ENCODE data around the gene LDB1.

Gene LDB1

DNA sequence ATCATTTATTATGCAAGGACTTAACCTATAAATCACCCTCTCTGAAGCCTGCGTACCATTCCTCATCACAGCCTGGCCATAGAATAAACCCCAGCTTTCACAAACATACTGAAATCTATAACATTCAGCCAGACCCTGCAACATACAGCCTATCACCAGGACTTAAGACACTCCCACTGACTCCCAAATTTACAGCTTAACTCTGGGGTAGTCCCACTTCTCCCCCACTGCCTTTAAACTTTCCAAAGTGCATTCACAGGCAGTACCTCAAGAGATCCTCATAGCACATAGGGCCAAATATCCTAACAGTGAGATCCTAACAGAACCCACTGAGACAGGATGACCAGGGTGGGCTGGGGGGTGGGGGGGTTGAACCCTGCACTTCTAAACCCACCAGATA, 3.5 kb downstream of the LDB1 start:
- H3K9ac ChIP-seq (ENCODE audit: insufficient read length, low read depth) = peak overlapping the region; percentile 51
- H3K4me3 ChIP-seq (ENCODE audit: insufficient read length, low read depth) = peak overlapping the region; percentile 9
- H3K4me1 ChIP-seq (ENCODE audit: insufficient read depth, insufficient read length) = peaks cover 6% of the 10 kb centered on the region
- H3K36me3 ChIP-seq (ENCODE audit: insufficient read depth, insufficient read length, low read length) = peaks cover 15% of the 10 kb centered on the region
- no peak for DNase-seq (ENCODE audit: low read depth, low spot score)
- no peaks in the 10 kb centered on the region for H3K9me3 ChIP-seq (ENCODE audit: insufficient read depth, low read length)
- no peak for TF ChIP-seq SUZ12 (IDR thresholded peaks at IDR 0.05; ENCODE audit: extremely low read depth, insufficient read depth, insufficient read length)
- TF ChIP-seq ZNF274 (IDR thresholded peaks at IDR 0.05; ENCODE audit: low read depth, low read length) = no peak
- TF ChIP-seq YY1 (IDR thresholded peaks at IDR 0.05; ENCODE audit: insufficient read depth, insufficient read length) = no peak
- H3K27me3 ChIP-seq (ENCODE audit: insufficient read depth, insufficient read length) = no peaks in the 10 kb centered on the region

DNA sequence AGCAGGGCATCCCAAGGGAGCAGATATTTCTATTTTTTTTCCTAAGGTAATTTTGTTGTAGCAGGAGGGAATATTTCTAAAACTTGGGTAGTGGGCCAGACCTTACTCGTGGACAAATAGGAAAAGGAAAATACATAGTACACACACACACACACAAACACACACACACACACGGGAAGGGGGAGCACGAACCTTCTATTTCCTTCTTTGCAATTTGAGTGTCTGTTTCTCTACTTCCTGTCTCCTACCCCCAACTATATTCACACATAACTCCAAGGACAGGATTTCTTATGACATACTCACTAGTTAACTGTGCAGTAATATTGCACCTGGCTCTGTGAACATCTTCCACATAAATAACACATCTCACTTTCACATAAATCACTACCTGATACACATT, 4.4 kb downstream of the LDB1 start:
- DNase-seq (ENCODE audit: low read depth, low spot score) = no peak
- no peak for TF ChIP-seq ZNF274 (IDR thresholded peaks at IDR 0.05; ENCODE audit: low read depth, low read length)
- TF ChIP-seq SUZ12 (IDR thresholded peaks at IDR 0.05; ENCODE audit: extremely low read depth, insufficient read depth, insufficient read length) = no peak
- TF ChIP-seq YY1 (IDR thresholded peaks at IDR 0.05; ENCODE audit: insufficient read depth, insufficient read length) = no peak
- H3K4me3 ChIP-seq (ENCODE audit: insufficient read length, low read depth) = no peak overlapping the region
- H3K9me3 ChIP-seq (ENCODE audit: insufficient read depth, low read length) = no peaks in the 10 kb centered on the region
- H3K36me3 ChIP-seq (ENCODE audit: insufficient read depth, insufficient read length, low read length) = peaks cover 24% of the 10 kb centered on the region
- H3K27me3 ChIP-seq (ENCODE audit: insufficient read depth, insufficient read length) = no peaks in the 10 kb centered on the region
- H3K9ac ChIP-seq (ENCODE audit: insufficient read length, low read depth) = peak overlapping the region; percentile 70
- H3K4me1 ChIP-seq (ENCODE audit: insufficient read depth, insufficient read length) = peaks cover 8% of the 10 kb centered on the region

DNA sequence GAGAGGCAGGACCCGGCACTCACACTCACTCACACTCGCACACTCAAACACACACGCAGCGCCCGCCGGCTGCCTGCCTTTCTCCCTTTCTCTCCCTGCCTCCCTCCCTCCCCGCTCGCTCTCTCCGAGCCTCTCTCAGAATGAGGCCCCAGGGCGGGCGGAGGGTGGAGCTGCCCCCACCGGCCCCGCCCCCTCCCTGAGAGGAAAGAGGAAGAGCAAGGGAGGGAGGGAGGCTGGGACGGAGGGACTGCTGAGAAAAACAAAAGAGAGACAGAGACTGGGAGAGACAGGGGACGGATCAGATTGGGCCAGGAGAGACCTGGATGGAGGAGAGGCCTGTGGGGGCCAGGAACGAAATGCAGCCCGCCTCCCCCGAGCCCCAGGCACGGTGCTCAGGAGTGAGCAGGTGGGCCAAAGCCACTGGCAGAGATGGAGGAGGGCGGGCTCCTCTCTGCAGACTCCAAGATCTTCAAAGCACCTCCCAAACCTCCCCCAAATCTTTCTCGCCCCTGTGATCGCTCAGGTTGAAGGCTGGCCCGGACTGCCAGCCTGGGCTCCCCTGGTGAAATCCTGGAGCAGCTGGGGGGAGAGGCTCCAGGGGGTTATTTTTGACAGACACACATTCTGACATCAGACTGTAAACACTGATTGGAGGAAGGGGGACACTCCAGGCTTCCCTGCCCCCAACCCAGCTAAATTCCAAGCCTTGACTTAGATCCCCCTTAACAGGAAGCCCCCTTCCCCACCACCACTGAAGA, 5.1 kb downstream of the LDB1 start:
- Histone ChIP-seq H3K4me3 (ENCODE audit: insufficient read length, low read depth) (peak overlapping the region; percentile 66), H3K36me3 (ENCODE audit: insufficient read depth, insufficient read length, low read length) (peaks cover 32% of the 10 kb centered on the region), H3K9ac (ENCODE audit: insufficient read length, low read depth) (peak overlapping the region; percentile 70), H3K27me3 (ENCODE audit: insufficient read depth, insufficient read length) (no peaks in the 10 kb centered on the region), H3K9me3 (ENCODE audit: insufficient read depth, low read length) (no peaks in the 10 kb centered on the region), H3K4me1 (ENCODE audit: insufficient read depth, insufficient read length) (peaks cover 8% of the 10 kb centered on the region)
- peak; percentile 80 for DNase-seq (ENCODE audit: low read depth, low spot score)
- TF ChIP-seq SUZ12 (IDR thresholded peaks at IDR 0.05; ENCODE audit: extremely low read depth, insufficient read depth, insufficient read length) = no peak

DNA sequence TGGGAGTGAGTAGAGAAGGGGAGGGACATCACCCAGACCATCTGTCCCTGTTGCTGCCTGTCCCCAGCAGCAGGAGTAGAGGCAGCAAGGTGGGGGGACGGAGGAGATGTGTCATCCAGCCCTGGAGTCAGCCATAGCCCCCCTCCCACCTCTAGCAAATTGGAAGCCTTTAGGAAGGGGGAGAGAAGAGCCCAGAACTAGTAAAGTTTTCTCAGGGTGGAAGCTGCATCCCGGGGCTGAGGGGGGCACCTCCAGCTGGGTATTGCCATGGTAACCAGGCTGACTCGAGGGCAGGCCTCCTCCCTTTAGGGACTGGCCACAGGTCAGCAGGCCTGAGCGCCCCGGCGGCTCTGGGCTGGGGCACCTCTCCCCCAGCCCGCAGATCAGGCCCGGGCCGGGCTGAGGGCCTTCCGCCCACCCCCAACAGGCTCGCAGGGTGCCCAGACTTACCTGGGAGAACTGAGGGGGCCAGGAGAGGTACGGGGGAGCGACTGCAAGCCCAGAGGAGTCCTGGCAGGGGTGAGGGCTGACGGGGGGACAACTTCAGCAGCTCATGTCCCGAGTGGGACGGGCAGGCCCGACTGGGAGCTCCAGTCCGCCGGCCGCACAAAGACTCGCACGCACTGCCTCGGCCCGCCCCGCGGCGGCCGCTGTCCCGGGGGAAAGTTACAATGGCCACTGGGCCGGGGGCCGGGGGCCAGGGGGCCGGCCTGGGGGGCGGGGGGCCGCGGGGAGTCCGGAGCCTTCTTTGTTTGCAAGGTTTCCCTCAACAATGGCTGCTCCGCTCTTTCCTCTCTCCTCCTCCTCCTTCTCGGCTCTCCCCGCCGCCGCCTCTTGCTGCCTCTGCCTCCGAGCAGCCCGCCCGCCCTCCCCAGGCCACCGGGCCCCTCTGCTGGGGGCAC, 6.0 kb downstream of the LDB1 start:
- H3K36me3 ChIP-seq (ENCODE audit: insufficient read depth, insufficient read length, low read length) = peaks cover 40% of the 10 kb centered on the region
- TF ChIP-seq SUZ12 (IDR thresholded peaks at IDR 0.05; ENCODE audit: extremely low read depth, insufficient read depth, insufficient read length) (no peak), ZNF274 (IDR thresholded peaks at IDR 0.05; ENCODE audit: low read depth, low read length) (no peak), YY1 (IDR thresholded peaks at IDR 0.05; ENCODE audit: insufficient read depth, insufficient read length) (no peak)
- H3K9me3 ChIP-seq (ENCODE audit: insufficient read depth, low read length) = no peaks in the 10 kb centered on the region
- H3K27me3 ChIP-seq (ENCODE audit: insufficient read depth, insufficient read length) = no peaks in the 10 kb centered on the region
- peak overlapping the region; percentile 91 for H3K9ac ChIP-seq (ENCODE audit: insufficient read length, low read depth)
- H3K4me1 ChIP-seq (ENCODE audit: insufficient read depth, insufficient read length) = peaks cover 8% of the 10 kb centered on the region
- peak overlapping the region; percentile 66 for H3K4me3 ChIP-seq (ENCODE audit: insufficient read length, low read depth)
- DNase-seq (ENCODE audit: low read depth, low spot score) = no peak

DNA sequence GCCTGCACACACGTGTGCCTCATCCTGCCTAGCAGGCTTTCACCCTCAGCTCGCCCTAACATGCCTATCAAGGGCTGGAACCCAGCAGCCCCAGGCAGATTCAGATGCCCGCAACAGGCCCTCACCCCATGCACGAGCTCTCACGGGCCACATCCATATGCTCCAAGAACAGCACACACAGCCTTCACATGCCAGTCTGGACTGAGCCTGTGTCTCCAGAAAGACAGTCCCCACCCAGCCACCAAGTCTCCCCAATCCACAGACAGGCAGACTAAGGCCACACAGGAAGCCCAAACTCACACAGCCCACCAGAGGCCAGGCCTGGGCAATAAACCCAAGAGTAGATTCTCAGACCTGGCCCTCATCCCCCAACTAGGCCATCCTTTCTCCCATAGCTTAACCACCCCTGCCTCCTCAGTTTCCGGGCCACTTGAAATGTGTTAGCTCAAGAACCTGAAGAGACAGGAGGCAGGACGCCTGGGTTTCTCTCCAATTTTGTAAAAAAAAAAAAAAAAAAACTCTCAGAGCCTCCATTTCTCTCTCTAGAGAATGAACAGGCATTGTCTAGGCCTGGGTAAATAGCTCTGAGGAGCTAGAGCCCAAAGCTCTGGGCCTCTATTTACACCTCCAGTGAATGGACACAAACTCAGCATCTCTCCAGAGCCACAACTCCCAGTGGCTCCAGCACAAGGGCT, 6.8 kb downstream of the LDB1 start:
- peak overlapping the region; percentile 91 for H3K9ac ChIP-seq (ENCODE audit: insufficient read length, low read depth)
- peaks cover 8% of the 10 kb centered on the region for H3K4me1 ChIP-seq (ENCODE audit: insufficient read depth, insufficient read length)
- H3K36me3 ChIP-seq (ENCODE audit: insufficient read depth, insufficient read length, low read length) = peaks cover 45% of the 10 kb centered on the region
- no peak for DNase-seq (ENCODE audit: low read depth, low spot score)
- H3K9me3 ChIP-seq (ENCODE audit: insufficient read depth, low read length) = no peaks in the 10 kb centered on the region
- H3K4me3 ChIP-seq (ENCODE audit: insufficient read length, low read depth) = peak overlapping the region; percentile 66
- no peak for TF ChIP-seq SUZ12 (IDR thresholded peaks at IDR 0.05; ENCODE audit: extremely low read depth, insufficient read depth, insufficient read length)
- no peak for TF ChIP-seq YY1 (IDR thresholded peaks at IDR 0.05; ENCODE audit: insufficient read depth, insufficient read length)
- TF ChIP-seq ZNF274 (IDR thresholded peaks at IDR 0.05; ENCODE audit: low read depth, low read length) = no peak
- no peaks in the 10 kb centered on the region for H3K27me3 ChIP-seq (ENCODE audit: insufficient read depth, insufficient read length)

DNA sequence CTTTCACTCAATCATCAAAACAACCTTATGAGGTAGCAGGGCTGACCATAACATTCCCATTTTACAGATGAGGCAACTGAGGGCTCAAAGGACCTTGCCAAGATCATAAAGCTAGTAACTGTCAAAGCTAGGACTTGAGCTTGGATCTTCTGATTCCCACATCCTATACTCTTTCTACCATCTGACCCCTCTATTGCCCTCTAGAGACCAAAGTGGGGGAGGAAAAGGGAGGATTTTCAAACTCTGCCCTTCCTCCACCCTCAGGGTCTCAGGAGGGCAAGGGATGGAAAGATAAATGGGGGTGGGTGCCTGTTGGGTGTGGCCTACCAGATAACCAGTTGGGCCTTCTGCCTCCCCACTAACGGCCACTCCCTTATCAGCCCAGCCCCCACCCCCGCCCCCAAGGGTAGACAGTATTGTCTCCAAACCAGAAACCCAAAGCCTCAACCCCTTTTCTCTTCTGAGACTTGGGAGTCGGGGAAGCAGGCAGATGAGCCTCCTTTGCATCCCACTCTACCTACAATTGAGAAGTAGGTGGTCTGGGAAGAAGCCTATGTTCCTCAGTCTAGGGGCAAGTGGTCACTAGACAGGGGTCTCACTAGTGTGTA, 7.9 kb downstream of the LDB1 start:
- no peak for DNase-seq (ENCODE audit: low read depth, low spot score)
- Histone ChIP-seq H3K4me1 (ENCODE audit: insufficient read depth, insufficient read length) (peaks cover 8% of the 10 kb centered on the region), H3K4me3 (ENCODE audit: insufficient read length, low read depth) (peak overlapping the region; percentile 66), H3K27me3 (ENCODE audit: insufficient read depth, insufficient read length) (no peaks in the 10 kb centered on the region), H3K9ac (ENCODE audit: insufficient read length, low read depth) (peak overlapping the region; percentile 44), H3K36me3 (ENCODE audit: insufficient read depth, insufficient read length, low read length) (peaks cover 55% of the 10 kb centered on the region), H3K9me3 (ENCODE audit: insufficient read depth, low read length) (no peaks in the 10 kb centered on the region)
- no peak for TF ChIP-seq ZNF274 (IDR thresholded peaks at IDR 0.05; ENCODE audit: low read depth, low read length)
- no peak for TF ChIP-seq SUZ12 (IDR thresholded peaks at IDR 0.05; ENCODE audit: extremely low read depth, insufficient read depth, insufficient read length)
- no peak for TF ChIP-seq YY1 (IDR thresholded peaks at IDR 0.05; ENCODE audit: insufficient read depth, insufficient read length)

Data from NT2/D1 (cell line).